ENCODE data around the gene TRAP1. TPM values are rescaled to one million over a fixed set of nuclear protein-coding genes. Genes with fewer than 3 reads are reported as not detected.
"Not testable (repeated sequence)": the region's sequence is repeated elsewhere in the genome, so short reads cannot be mapped to it uniquely, and the experiment has no call there.

TRAP1 gene
- total RNA-seq, 1 donor from 2014 or later: 212 TPM

GRCh38 chr16:3716831-3717234 is 491 bp downstream of the TRAP1 start:
- H3K27me3 Mint-ChIP-seq: no peaks in the 10 kb centered on the region

GRCh38 chr16:3715430-3715829 is 1.9 kb downstream of the TRAP1 start:
- Mint-ChIP-seq H3K9me3 (ENCODE audit: low read depth) (no peaks in the 10 kb centered on the region), H3K36me3 (ENCODE audit: insufficient read depth) (peaks cover 4% of the 10 kb centered on the region), H3K27me3 (no peaks in the 10 kb centered on the region), H3K4me3 (ENCODE audit: low read depth) (peak overlapping the region; percentile 36), H3K4me1 (ENCODE audit: low read depth) (peaks cover 38% of the 10 kb centered on the region), H3K27ac (peak overlapping the region; percentile 64)
- DNase-seq (ENCODE audit: low spot score, unreplicated experiment): no peak
- TF ChIP-seq, protein P1, sequence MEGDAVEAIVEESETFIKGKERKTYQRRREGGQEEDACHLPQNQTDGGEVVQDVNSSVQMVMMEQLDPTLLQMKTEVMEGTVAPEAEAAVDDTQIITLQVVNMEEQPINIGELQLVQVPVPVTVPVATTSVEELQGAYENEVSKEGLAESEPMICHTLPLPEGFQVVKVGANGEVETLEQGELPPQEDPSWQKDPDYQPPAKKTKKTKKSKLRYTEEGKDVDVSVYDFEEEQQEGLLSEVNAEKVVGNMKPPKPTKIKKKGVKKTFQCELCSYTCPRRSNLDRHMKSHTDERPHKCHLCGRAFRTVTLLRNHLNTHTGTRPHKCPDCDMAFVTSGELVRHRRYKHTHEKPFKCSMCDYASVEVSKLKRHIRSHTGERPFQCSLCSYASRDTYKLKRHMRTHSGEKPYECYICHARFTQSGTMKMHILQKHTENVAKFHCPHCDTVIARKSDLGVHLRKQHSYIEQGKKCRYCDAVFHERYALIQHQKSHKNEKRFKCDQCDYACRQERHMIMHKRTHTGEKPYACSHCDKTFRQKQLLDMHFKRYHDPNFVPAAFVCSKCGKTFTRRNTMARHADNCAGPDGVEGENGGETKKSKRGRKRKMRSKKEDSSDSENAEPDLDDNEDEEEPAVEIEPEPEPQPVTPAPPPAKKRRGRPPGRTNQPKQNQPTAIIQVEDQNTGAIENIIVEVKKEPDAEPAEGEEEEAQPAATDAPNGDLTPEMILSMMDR (IDR thresholded peaks at IDR 0.05; ENCODE audit: unreplicated experiment): no peak

More at GRCh38 chr16:3716831-3717234, 491 bp downstream of the TRAP1 start:
- H3K4me1 Mint-ChIP-seq (ENCODE audit: low read depth): peaks cover 35% of the 10 kb centered on the region
- peaks cover 4% of the 10 kb centered on the region for H3K36me3 Mint-ChIP-seq (ENCODE audit: insufficient read depth)
- peak overlapping the region; percentile 91 for H3K4me3 Mint-ChIP-seq (ENCODE audit: low read depth)
- TF ChIP-seq, protein P1 (IDR thresholded peaks at IDR 0.05; ENCODE audit: unreplicated experiment): no peak
- H3K27ac Mint-ChIP-seq: peak overlapping the region; percentile 95
- no peak for DNase-seq (ENCODE audit: low spot score, unreplicated experiment)
- H3K9me3 Mint-ChIP-seq (ENCODE audit: low read depth): no peaks in the 10 kb centered on the region

- not testable (repeated sequence) for H3K9me3 Mint-ChIP-seq (ENCODE audit: low read depth); H3K36me3 Mint-ChIP-seq (ENCODE audit: insufficient read depth)
Measured at GRCh38 chr16:3714378-3714777, 2.9 kb downstream of the TRAP1 start.

GRCh38 chr16:3713587-3714242 is 3.6 kb downstream of the TRAP1 start:
- no peak for DNase-seq (ENCODE audit: low spot score, unreplicated experiment)
- no peaks in the 10 kb centered on the region for H3K27me3 Mint-ChIP-seq
- H3K9me3 Mint-ChIP-seq (ENCODE audit: low read depth): no peaks in the 10 kb centered on the region
- H3K27ac Mint-ChIP-seq: peak overlapping the region; percentile 98
- TF ChIP-seq, protein P1 (IDR thresholded peaks at IDR 0.05; ENCODE audit: unreplicated experiment): no peak
- peak overlapping the region; percentile 54 for H3K4me3 Mint-ChIP-seq (ENCODE audit: low read depth)
- peaks cover 42% of the 10 kb centered on the region for H3K4me1 Mint-ChIP-seq (ENCODE audit: low read depth)
- peaks cover 9% of the 10 kb centered on the region for H3K36me3 Mint-ChIP-seq (ENCODE audit: insufficient read depth)

More at GRCh38 chr16:3714378-3714777, 2.9 kb downstream of the TRAP1 start:
- H3K27me3 Mint-ChIP-seq; H3K4me3 Mint-ChIP-seq (ENCODE audit: low read depth); DNase-seq (ENCODE audit: low spot score, unreplicated experiment): not testable (repeated sequence)
- Mint-ChIP-seq H3K4me1 (ENCODE audit: low read depth) (peaks cover 42% of the 10 kb centered on the region), H3K27ac (peak overlapping the region; percentile 98)

DNA sequence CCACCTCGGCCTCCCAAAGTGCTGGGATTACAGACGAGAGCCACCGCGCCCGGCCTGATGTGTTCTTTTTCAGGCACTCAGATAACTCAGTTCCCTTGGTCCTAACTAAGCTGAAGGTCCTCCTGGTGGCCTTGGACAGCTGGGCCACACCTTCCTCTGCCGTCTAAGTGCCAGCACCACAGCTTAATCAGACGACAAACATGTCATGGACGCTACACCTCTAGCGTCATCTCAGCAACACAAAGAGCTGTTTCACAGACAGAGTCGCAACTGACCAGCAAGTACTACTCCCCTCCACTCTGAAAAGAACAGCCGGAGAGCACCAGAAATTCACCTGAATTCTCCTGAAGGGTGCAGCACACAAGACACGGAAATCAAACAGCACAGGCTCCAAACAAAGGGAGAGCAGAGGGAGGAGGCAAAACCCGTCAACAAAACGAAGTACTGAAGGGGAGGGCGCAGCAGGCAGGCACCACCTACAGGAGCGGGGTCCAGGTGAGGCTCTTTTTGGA is 4.4 kb downstream of the TRAP1 start:
- DNase-seq (ENCODE audit: low spot score, unreplicated experiment): no peak
- Mint-ChIP-seq H3K27me3 (no peaks in the 10 kb centered on the region), H3K9me3 (ENCODE audit: low read depth) (no peaks in the 10 kb centered on the region), H3K36me3 (ENCODE audit: insufficient read depth) (peaks cover 9% of the 10 kb centered on the region), H3K4me1 (ENCODE audit: low read depth) (peaks cover 38% of the 10 kb centered on the region), H3K27ac (peak overlapping the region; percentile 98), H3K4me3 (ENCODE audit: low read depth) (peak overlapping the region; percentile 54)
- TF ChIP-seq, protein P1 (IDR thresholded peaks at IDR 0.05; ENCODE audit: unreplicated experiment): no peak
